ENCODE measurements around the gene FAM229A.
A peak's percentile ranks its signal among the peaks of the same experiment; 100 is the strongest.
"Not testable (repeated sequence)": the region's sequence is repeated elsewhere in the genome, so short reads cannot be mapped to it uniquely, and the experiment has no call there.

Gene FAM229A

GRCh38 chr1:32376199-32376598 is 13.9 kb upstream of the FAM229A start:
- no peak for DNase-seq

GRCh38 chr1:32373996-32374592 is 11.8 kb upstream of the FAM229A start:
- DNase-seq: no peak

GRCh38 chr1:32372149-32372756 is 10.0 kb upstream of the FAM229A start:
- DNase-seq: peak; percentile 44

GRCh38 chr1:32367912-32368635 is 5.8 kb upstream of the FAM229A start:
- no peak for DNase-seq

- DNase-seq: no peak
Measured at GRCh38 chr1:32365445-32365844, 3.2 kb upstream of the FAM229A start.

- DNase-seq: no peak
Measured at GRCh38 chr1:32364836-32365235, 2.6 kb upstream of the FAM229A start.

GRCh38 chr1:32363713-32364112 is 1.4 kb upstream of the FAM229A start:
- DNase-seq: no peak

- DNase-seq: peak; percentile 50
Measured at GRCh38 chr1:32361674-32362473, 411 bp downstream of the FAM229A start.

GRCh38 chr1:32361308-32361673 is 994 bp downstream of the FAM229A start:
- DNase-seq: no peak

GRCh38 chr1:32358435-32358834 is 3.9 kb downstream of the FAM229A start:
- DNase-seq: no peak

- no peak for DNase-seq
Measured at GRCh38 chr1:32357614-32358013, 4.7 kb downstream of the FAM229A start.

GRCh38 chr1:32356478-32356877 is 5.8 kb downstream of the FAM229A start:
- DNase-seq: no peak

- DNase-seq: not testable (repeated sequence)
Measured at GRCh38 chr1:32355778-32356177, 6.5 kb downstream of the FAM229A start.

GRCh38 chr1:32353886-32354570 is 8.3 kb downstream of the FAM229A start:
- no peak for DNase-seq

- no peak for DNase-seq
Measured at GRCh38 chr1:32353431-32353830, 8.9 kb downstream of the FAM229A start.

GRCh38 chr1:32352831-32353383 is 9.4 kb downstream of the FAM229A start:
- DNase-seq: no peak

GRCh38 chr1:32352239-32352745 is 10.0 kb downstream of the FAM229A start:
- DNase-seq: no peak

- DNase-seq: peak; percentile 91
Measured at GRCh38 chr1:32351399-32352238, 10.7 kb downstream of the FAM229A start.

- peak; percentile 88 for DNase-seq
Measured at GRCh38 chr1:32350785-32351398, 11.4 kb downstream of the FAM229A start.

GRCh38 chr1:32349211-32349708 is 13.0 kb downstream of the FAM229A start:
- no peak for DNase-seq
